ENCODE results near the gene ZSCAN18.

The ZSCAN18 gene

DNA sequence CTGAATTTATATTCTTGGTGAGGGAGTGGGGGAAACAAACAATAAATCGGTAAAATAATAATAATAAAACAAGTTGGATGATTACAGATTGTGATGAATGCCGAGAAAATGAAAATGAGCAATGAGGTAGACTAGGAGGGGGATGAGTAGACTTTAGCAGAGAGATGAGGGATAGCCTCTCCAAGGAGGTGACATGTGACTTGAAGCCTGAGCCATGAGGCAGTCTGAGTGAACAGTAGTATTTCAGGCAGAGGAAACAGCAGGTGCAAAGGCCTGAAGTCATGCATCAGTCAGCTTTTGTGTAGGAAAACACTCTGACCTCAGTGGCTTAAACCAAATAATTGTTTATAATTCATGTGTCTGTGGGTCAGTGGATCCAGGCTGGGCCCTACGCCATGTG lies 34.3 kb downstream of the ZSCAN18 start:
- DNase-seq (ENCODE audit: low read depth): no peak
- no peak overlapping the region for H3K4me3 ChIP-seq (ENCODE audit: low read length)
- TF ChIP-seq, protein P1, sequence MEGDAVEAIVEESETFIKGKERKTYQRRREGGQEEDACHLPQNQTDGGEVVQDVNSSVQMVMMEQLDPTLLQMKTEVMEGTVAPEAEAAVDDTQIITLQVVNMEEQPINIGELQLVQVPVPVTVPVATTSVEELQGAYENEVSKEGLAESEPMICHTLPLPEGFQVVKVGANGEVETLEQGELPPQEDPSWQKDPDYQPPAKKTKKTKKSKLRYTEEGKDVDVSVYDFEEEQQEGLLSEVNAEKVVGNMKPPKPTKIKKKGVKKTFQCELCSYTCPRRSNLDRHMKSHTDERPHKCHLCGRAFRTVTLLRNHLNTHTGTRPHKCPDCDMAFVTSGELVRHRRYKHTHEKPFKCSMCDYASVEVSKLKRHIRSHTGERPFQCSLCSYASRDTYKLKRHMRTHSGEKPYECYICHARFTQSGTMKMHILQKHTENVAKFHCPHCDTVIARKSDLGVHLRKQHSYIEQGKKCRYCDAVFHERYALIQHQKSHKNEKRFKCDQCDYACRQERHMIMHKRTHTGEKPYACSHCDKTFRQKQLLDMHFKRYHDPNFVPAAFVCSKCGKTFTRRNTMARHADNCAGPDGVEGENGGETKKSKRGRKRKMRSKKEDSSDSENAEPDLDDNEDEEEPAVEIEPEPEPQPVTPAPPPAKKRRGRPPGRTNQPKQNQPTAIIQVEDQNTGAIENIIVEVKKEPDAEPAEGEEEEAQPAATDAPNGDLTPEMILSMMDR (IDR thresholded peaks at IDR 0.05; ENCODE audit: insufficient read depth, low read depth, low read length, missing control alignments): no peak

DNA sequence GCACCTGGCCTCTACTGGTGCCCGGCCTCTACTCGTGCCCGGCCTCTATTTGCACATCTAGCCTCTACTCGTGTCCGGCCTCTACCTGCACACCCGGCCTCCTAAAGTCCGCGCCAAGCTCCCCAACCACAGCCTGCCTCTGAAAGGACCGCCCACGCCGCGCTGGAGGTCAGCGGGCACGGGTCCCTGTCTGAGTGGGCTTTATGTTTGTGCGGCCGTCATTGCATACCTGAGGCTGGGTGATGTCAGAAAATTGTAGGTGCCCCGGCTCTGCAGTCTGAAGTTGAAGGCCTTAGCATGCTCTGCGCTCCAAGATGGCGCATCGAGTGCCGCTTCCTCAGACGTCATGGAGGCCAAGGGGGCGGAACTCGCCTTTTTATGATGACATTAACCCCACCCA lies 37.8 kb downstream of the ZSCAN18 start:
- no peak for DNase-seq (ENCODE audit: low read depth)
- no peak overlapping the region for H3K4me3 ChIP-seq (ENCODE audit: low read length)
- TF ChIP-seq, protein P1 (IDR thresholded peaks at IDR 0.05; ENCODE audit: insufficient read depth, low read depth, low read length, missing control alignments): no peak

DNA sequence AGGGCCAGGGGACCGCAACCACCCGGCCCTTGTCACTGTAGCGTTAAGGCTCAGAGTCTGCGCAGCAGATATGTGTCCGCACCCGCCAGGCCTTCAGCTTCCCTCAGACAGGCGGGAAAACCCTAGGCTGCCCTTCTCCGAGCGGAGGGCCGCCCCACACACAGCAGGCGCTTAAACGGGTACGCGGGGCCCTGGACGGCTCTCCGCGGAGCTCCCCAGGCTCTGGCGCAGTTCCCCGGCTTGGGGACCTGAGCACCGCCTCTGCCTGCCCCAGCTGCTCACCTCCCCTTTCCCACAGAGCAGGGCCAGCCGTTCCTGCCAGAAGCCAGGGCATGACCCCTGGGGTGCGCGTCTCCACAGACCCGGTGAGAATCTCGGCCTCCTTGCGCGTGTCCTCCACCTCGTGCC lies 38.4 kb downstream of the ZSCAN18 start:
- TF ChIP-seq, protein P1 (IDR thresholded peaks at IDR 0.05; ENCODE audit: insufficient read depth, low read depth, low read length, missing control alignments): no peak
- peak overlapping the region; percentile 50 for H3K4me3 ChIP-seq (ENCODE audit: low read length)
- no peak for DNase-seq (ENCODE audit: low read depth)

DNA sequence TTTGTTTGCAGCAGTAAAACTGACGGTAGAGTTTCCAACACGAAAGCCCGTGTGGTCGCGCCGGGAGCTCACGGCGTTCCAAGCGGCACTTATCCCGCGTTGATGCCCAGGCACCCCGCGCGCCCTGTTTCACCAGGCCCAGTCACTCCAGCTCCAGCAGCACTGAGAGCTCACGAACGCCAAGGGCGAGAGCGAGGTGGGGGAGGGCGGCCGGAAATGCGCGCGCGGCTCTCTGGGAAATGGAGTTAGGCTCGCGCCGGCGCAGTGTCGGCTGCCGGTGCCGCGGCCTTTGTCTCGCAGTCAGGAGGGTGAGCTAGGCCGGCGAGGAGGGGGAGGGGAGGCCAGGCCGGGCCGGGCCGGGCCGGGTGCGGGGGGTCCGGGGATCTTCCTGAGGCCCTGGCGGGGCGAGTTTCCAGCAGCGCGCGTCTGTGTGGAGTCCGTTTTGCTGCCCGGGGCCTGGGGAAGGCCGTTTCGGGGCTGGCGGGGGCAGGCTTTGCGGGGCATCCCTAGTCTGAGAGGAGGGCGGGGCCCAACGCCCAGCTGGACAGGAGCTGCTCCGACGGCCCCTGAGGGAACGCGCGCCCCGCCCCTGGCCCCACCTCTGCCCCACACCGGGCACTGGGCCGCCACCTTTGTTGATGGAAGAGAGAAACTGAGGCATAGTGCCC lies 38.9 kb downstream of the ZSCAN18 start, which contains the start of gene ZNF135:
Gene ZNF135 (plus strand): TSS at position 280 of the 668 bp plus-strand sequence. CDS start 721 bp downstream, outside the sequence.
- peak; percentile 75 for DNase-seq (ENCODE audit: low read depth)
- TF ChIP-seq, protein P1 (IDR thresholded peaks at IDR 0.05; ENCODE audit: insufficient read depth, low read depth, low read length, missing control alignments): no peak
- peak within 1 kb of the TSS; percentile 50 for H3K4me3 ChIP-seq (ENCODE audit: low read length)

DNA sequence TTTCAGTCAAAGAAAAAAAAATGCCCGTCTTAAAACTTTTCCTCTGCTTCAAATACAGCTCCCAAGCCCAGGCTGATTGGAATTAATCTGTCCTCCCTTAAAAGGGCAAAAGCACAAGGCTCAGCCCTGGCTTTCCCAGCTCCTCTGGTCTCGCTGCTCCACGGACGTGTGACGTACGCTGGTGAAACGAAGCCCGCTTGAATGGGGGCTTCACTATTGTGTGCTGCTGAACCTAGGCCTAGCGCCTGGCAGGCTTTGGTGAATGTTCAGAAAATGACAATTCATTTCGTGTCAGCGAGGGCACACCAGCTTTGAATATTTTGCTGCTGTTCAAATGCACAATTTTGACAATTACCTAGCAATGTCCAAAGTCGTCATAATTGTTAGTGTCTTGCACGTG lies 39.6 kb downstream of the ZSCAN18 start:
- H3K4me3 ChIP-seq (ENCODE audit: low read length): peak overlapping the region; percentile 50
- TF ChIP-seq, protein P1 (IDR thresholded peaks at IDR 0.05; ENCODE audit: insufficient read depth, low read depth, low read length, missing control alignments): no peak

DNA sequence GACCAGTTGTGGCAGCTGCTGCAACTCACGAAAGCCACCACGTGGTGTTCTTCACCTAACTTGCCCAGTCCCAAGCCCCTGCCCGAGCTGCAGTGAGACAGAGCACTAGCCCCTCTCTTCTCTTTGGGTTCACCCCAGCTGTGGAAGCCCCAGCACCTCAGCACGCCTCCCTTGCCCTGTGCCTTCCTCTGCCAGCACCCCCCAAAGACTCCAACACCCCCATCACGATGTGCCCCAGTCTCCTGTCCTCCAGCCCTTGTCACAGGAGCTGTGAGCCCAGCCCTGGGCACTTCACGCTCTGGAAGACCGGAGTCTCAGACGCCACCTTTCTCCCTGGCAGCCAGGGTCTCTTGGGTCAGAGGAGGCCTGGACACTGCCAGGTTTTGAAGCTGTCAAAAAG lies 41.2 kb downstream of the ZSCAN18 start:
- TF ChIP-seq, protein P1 (IDR thresholded peaks at IDR 0.05; ENCODE audit: insufficient read depth, low read depth, low read length, missing control alignments): no peak
- H3K4me3 ChIP-seq (ENCODE audit: low read length): no peak overlapping the region
- no peak for DNase-seq (ENCODE audit: low read depth)

More for the DNA sequence above, 39.6 kb downstream of the ZSCAN18 start:
- DNase-seq (ENCODE audit: low read depth): no peak

DNA sequence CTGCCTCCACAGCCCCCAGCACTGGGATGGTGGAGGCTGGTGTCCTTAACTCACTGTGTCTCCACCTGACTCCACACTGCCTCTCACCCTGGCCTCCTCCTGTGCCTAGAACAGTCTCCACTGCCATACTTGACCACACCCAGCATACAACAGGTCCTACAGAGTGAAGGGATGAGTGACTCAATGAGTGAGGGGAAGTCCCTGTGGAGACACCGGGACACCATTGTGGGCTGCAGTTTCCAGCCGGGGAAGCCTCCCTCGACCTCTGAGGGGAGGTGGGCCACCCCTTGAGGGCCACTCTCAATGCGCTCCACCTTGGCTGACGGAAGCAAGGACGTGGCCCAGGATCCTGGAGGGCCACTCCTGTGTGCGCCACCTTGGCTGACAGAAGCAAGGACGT lies 41.8 kb downstream of the ZSCAN18 start:
- H3K4me3 ChIP-seq (ENCODE audit: low read length): no peak overlapping the region
- no peak for DNase-seq (ENCODE audit: low read depth)
- TF ChIP-seq, protein P1 (IDR thresholded peaks at IDR 0.05; ENCODE audit: insufficient read depth, low read depth, low read length, missing control alignments): no peak

Data from epithelial cell of esophagus (primary cell).